HG02571 (cell line): ENCODE data around the gene AUP1.
A peak's percentile ranks its signal among the peaks of the same experiment; 100 is the strongest.
"Not testable (repeated sequence)": the region's sequence is repeated elsewhere in the genome, so short reads cannot be mapped to it uniquely, and the experiment has no call there.

Experiments
- ATAC-seq: cut with Tn5 transposase; IDR thresholded peaks from one replicate; pipeline ENCODE4 v1.9.1; 2021; ENCODE audit warnings: mild to moderate bottlenecking, moderate library complexity; ENCODE audit not compliant: unreplicated experiment

AUP1 gene

GRCh38 chr2:74529357-74530238, at the start of gene AUP1, which contains the start of gene HTRA2:
AUP1 (minus strand) TSS chr2:74529706; CDS start chr2:74529629, 77 bp downstream.
HTRA2 (plus strand) TSS chr2:74529933; CDS start chr2:74530007, 74 bp downstream.
- ATAC-seq = peak; percentile 76

- peak; percentile 58 for ATAC-seq
Measured at GRCh38 chr2:74578408-74578807, 48.9 kb upstream of the AUP1 start.

GRCh38 chr2:74577448-74577847, 47.9 kb upstream of the AUP1 start:
- no peak for ATAC-seq

- ATAC-seq = no peak
Measured at GRCh38 chr2:74576863-74577229, 47.3 kb upstream of the AUP1 start.

- ATAC-seq = no peak
Measured at GRCh38 chr2:74576211-74576862, 46.8 kb upstream of the AUP1 start.

- ATAC-seq = no peak
Measured at GRCh38 chr2:74575320-74575719, 45.8 kb upstream of the AUP1 start.

- peak; percentile 33 for ATAC-seq
Measured at GRCh38 chr2:74573747-74574562, 44.4 kb upstream of the AUP1 start.

- ATAC-seq = no peak
Measured at GRCh38 chr2:74572178-74572925, 42.8 kb upstream of the AUP1 start.

- ATAC-seq = peak; percentile 59
Measured at GRCh38 chr2:74571058-74571457, 41.6 kb upstream of the AUP1 start.

GRCh38 chr2:74569686-74570085, 40.2 kb upstream of the AUP1 start:
- no peak for ATAC-seq

- no peak for ATAC-seq
Measured at GRCh38 chr2:74567881-74568280, 38.4 kb upstream of the AUP1 start.

- no peak for ATAC-seq
Measured at GRCh38 chr2:74566754-74567085, 37.2 kb upstream of the AUP1 start.

GRCh38 chr2:74566076-74566753, 36.7 kb upstream of the AUP1 start:
- no peak for ATAC-seq

GRCh38 chr2:74564222-74564621, 34.7 kb upstream of the AUP1 start:
- ATAC-seq = no peak

- ATAC-seq = no peak
Measured at GRCh38 chr2:74562126-74562775, 32.7 kb upstream of the AUP1 start.

GRCh38 chr2:74561022-74561421, 31.5 kb upstream of the AUP1 start:
- ATAC-seq = not testable (repeated sequence)

- ATAC-seq = no peak
Measured at GRCh38 chr2:74560591-74560990, 31.1 kb upstream of the AUP1 start.

- ATAC-seq = no peak
Measured at GRCh38 chr2:74559912-74560311, 30.4 kb upstream of the AUP1 start.
